Regular cardiac myocyte (primary cell): ENCODE results near the gene EEF1AKMT1. TPM values are rescaled to one million over a fixed set of nuclear protein-coding genes. Genes with fewer than 3 reads are reported as not detected.

ENCODE experiments used
- total RNA-seq: library from RNA; depleted of rRNA; stranded (reverse); fragments of >200 nt; gene quantifications from 2 replicates; pipeline ENCODE4 v1.2.3, GENCODE V29; 2014

The EEF1AKMT1 gene, protein sequence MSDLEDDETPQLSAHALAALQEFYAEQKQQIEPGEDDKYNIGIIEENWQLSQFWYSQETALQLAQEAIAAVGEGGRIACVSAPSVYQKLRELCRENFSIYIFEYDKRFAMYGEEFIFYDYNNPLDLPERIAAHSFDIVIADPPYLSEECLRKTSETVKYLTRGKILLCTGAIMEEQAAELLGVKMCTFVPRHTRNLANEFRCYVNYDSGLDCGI
- 7.3 and 10.0 TPM in 2 replicates for total RNA-seq

DNA sequence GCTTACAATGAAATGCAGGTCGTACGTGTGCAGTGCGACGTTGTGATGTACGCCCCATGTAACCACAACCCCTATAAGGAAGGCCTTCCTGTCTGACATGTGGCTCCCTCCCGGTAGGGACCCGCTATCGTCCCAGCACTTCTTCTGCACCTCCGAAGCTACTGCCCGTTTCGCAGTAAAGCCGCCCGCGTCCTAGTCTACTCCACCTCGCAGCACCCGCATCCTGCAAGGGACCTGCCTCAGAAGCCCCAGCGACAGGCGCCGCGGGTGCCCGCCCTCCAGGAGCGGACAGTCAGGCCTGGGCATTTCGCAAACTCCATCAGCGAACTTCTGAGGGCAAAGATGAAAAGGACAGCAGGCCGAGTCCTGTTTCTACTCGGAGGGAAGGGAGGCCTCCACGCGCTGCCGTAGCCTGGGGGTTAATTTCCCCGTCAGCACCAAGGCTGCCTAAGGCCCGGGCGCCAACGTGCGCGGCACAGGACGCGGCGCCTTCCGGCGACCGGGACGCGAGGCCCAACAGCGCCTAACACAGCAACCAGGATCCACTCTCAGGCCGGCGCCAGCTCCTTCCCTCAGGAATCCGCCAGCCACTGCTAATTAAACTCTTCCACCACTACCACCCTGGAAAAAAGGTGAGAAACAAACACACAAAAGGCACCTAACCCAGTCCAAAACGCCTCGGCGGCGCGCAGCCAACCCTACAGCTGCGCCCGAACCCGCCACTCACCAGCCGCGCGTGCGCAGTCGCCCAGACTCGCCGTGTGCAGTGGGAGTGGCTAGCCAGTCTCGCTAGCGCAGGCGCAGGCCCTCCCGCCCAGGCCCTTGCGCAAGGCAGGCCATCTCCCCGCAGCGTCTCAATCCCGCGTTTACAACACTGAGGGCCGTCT, at the start of gene EEF1AKMT1:
EEF1AKMT1 (minus strand) TSS at position 768 of the 887 bp plus-strand sequence. CDS start 16,363 bp downstream, outside the sequence.

DNA sequence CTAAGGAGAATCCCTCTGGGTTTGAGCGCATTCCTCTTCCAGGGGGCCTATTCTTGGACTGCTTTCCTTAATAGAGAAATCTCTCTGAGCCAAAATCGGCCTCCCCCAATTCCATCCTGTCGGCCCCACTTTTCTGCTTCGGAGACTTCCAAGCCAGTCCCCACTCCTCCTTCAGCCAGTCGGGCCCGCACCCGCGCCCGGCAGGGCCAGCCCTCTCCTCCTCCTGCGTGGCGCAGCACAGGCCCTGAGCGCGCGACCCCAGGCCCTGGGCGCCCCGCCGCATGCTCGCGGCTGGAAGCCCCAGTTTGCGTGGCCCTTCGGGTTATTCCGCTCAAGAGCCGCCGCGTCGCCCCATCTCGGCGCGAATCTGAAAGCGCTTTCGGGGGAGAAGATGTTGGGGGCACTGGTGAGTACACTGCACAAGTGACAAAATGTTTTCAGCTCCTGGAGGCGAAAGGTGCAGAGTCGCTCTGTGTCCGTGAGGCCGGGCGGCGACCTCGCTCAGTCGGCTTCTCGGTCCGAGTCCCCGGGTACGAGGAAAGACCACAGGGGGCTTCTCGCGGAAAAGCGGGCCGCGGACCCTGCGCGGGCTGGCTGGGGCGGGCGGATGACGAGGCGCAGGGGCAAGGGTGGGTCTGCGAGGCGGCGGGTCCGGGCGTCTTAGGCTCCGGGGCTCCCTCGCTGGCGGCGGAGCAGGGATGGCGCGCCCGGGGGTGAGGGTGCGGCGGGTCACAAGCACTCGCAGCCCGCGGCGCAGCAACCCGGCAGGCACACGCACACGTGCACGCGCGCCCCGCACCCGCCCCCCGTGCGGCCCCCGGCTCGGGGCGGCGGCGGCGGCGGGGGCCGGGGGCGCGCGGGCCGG, 70.6 kb downstream of the EEF1AKMT1 start, which contains the start of gene IL17D:
IL17D (plus strand) TSS at position 785 of the 865 bp plus-strand sequence. CDS start 303 bp downstream, outside the sequence.

Other genes with a start within 250 kb of the EEF1AKMT1 start
- gene CRYL1, start 248.1 kb downstream of the EEF1AKMT1 start, total RNA-seq: 19.2 and 22.6 TPM in 2 replicates
- gene IFT88, start 206.8 kb downstream of the EEF1AKMT1 start, total RNA-seq: 14.0 and 14.1 TPM in 2 replicates
- 1.3 and 3.1 TPM in 2 replicates for gene IL17D, start 70.3 kb downstream of the EEF1AKMT1 start, total RNA-seq
- 16.9 and 24.9 TPM in 2 replicates for gene XPO4, start 128.8 kb upstream of the EEF1AKMT1 start, total RNA-seq